ENCODE measurements around the gene RFPL2.

DNA sequence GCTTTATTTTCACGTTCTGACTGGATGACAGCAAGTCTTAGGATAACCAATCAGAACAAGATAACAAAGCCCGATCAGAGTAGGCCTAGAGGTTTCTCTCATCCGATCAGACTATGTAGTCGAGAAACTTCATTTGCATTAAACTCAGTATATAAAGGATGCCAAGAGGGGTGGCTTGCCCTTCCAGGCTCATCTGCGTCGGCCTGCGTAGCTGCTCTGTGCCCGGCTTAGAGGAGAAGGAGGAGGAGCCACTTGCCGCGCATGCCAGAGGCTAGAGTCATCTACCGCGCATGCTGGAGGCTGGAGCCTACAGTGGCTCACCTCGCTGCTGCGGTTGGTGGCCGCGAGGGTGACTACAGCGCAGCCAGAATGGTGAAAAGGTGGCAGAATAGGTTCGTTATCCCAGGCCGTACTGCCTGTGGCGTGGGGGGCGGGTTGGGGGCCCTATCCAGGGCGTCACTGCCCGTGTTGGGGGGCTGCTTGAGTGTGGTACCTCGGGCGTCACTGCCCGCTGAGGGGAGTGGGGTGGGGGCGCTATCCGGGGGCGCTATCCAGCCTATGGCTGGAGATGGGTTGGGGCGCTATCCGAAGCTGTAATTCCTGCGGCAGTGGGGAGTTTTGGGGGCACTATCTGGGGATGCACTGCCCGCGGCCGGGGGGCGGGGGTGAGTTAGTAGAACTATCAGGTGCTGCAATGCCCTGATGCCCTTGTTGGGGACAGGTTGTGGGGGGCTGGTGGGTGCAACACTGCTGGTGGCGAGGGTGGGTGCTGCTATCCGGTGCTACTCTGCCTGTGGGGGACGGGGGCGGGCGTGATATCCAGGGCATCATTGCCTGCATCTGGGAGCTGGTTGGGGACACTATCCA, at the start of gene RFPL2:
- TF ChIP-seq, protein P1, sequence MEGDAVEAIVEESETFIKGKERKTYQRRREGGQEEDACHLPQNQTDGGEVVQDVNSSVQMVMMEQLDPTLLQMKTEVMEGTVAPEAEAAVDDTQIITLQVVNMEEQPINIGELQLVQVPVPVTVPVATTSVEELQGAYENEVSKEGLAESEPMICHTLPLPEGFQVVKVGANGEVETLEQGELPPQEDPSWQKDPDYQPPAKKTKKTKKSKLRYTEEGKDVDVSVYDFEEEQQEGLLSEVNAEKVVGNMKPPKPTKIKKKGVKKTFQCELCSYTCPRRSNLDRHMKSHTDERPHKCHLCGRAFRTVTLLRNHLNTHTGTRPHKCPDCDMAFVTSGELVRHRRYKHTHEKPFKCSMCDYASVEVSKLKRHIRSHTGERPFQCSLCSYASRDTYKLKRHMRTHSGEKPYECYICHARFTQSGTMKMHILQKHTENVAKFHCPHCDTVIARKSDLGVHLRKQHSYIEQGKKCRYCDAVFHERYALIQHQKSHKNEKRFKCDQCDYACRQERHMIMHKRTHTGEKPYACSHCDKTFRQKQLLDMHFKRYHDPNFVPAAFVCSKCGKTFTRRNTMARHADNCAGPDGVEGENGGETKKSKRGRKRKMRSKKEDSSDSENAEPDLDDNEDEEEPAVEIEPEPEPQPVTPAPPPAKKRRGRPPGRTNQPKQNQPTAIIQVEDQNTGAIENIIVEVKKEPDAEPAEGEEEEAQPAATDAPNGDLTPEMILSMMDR (IDR thresholded peaks at IDR 0.05), result no peak
- TF ChIP-seq POLR2A (IDR thresholded peaks at IDR 0.05), result no peak
